GM18867 (cell line): ENCODE results near the gene LEFTY1.

ENCODE experiments used
- ATAC-seq: cut with Tn5 transposase; IDR thresholded peaks from one replicate; pipeline ENCODE4 v1.9.1; 2021; ENCODE audit warnings: mild to moderate bottlenecking, moderate library complexity; ENCODE audit not compliant: unreplicated experiment

LEFTY1 gene

DNA sequence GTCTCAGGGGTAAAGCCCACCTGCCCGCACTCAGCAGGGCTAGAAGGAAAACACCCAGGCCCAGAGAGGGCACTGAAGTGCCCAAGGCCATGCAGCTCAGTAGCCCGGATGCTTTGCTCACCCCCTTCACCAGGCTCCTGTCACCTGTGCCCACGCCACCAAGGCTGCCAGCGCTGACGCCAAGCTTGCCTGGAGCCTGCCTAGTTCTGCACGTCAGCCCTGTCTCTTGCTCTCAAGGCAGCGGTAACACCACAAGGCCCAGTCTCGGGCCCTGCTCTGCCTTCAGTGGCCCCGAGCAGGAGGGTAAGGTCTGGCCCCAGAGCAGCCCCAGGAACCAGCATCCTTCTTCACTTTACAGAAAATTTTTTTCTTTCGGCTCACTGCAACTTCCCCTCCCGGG, 14.5 kb downstream of the LEFTY1 start:
- no peak for ATAC-seq

DNA sequence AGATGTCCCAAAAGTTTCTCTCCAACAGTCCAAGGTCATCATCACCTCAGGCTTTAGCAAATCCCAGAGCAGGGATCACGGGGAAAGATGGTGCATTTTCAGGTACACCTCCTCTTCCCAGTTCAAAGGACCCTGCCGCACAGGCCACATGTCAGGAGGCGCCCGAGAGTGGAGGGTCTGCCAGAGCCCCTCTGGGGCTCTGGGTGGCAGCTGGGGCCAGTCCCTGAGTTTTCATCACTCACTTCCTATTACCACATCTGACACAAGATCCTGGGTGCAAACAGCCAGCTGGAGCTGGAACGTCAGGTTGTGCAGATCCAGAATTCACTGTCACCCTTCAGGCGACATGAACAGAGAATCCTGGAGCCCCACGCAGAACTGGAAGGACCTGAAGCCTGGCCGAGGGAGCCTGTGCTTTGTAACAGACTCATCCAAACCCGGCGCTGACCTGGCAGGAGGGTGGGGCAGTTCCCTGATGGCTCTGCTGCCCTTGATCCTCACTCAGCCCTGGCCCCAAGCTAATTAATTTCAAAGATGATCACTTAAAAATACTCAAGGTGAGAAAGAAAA, 15.6 kb downstream of the LEFTY1 start:
- ATAC-seq = no peak

DNA sequence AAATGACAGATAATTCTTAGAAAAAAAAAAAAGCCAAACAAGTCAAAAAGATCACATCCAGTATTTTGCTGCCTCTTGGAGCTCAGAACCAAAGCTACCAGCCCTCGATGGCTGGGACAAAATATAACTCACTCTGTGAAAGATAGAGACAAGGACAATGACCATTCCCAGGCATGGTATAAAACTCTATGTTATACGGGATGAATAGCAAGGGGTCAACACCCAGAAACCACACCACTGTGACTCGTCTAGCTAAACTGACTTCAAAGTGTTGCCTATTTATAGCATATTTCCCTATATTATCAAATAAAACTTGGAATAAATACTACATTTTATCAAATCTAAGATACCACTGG, 16.9 kb downstream of the LEFTY1 start:
- no peak for ATAC-seq

DNA sequence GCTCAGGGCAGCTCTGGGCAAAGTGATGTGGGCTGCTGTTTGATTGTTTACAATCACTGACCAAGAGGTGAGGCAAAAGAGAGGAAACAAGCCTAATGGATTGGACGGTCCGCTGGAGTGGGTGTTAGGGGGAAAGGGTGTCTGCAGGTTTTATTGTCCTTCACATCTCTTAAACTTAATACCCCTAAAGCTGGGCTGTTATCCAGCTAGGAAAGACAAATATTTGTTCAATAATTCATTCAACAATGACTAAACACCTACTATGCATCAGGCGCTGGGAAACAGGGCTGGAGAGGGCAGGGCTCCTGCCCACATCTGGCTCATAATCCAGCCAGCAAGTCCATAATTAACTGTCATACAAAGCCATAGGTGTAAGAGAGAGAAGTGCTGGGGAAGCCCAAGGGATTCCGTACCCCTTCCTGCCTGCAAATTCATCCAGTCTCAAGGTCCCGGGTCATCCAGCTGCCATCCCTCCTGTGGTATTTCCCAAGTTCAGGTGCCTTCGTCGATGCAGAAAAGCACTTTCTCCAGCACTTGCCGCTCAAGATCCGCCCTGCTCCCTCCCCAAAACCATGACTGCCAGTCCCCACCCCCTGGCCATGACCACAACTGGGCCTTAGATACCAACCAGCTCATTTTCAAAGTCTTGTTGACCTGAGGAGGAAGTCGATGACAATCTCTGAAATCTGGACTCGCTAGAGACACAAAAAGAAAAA, 17.4 kb downstream of the LEFTY1 start:
- ATAC-seq = no peak

DNA sequence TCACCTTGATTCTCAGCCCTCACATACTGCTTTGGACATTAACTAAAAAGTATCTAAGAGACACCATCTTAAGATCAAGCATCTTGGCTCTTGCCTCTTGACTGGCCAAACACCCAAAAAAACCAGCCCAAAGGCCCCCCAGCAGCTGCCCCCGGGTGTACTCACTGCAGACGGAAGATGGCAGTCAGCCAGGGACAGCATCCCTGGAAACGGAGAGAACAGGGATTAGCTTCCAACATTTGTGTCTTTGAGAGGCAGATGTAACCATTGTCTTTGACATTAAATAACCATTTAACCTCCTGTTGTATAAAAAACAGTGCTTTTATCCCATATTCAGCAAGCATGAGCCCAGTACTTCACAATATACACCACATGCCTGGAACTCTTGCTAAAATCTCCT, 18.0 kb downstream of the LEFTY1 start:
- ATAC-seq = no peak

DNA sequence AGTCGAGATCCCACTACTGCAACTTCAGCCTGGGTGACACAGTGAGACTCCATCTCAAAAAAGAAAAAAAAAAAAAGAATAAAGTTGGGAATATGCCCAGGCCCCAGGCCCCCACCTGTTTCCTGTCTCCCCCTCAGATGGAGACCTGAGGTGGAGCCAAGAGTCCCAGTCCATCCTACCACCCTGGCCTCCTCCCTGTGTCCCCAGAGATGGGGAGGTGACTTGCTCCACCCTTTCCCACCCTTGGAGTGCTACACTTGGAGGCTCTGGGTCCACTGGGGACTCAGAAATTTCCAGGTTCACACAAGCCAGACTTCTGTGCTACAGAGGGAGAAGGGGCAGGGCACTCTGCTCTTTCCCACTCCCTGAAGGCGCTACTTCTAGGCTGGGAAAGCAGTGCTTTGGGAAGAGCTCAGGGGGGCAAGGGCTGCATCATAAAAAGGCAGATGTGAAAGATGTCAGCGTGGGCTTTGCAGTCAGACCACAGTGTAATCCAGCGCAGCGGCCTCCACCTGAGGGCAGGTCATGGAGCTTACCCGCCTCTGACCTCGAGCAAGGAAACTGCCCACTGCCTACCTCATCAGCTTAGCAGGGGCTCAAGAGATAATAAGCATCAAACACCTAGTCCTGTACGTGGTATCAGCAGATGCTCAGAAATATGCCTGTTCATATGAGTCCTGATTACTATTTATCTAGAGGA, 20.2 kb downstream of the LEFTY1 start:
- no peak for ATAC-seq

DNA sequence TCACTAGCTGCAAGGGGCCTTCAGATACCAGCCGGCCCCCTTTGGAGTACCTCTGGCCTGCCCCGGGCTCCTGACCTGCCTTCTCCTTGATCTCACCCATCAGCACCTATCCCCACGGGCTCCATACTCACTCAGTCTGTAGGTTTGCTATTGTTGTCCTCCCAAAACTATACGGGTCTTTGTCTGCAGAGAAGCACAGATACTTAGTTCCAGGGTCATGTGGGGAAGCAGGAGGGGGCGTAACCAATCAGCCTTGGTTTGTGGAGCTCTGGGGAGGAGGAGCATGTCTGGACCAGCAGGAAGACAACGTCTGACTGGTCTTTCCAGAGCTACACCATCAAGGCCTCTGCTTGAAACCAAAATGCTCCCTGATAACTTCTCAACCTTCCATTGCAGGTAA, 22.0 kb downstream of the LEFTY1 start:
- no peak for ATAC-seq

DNA sequence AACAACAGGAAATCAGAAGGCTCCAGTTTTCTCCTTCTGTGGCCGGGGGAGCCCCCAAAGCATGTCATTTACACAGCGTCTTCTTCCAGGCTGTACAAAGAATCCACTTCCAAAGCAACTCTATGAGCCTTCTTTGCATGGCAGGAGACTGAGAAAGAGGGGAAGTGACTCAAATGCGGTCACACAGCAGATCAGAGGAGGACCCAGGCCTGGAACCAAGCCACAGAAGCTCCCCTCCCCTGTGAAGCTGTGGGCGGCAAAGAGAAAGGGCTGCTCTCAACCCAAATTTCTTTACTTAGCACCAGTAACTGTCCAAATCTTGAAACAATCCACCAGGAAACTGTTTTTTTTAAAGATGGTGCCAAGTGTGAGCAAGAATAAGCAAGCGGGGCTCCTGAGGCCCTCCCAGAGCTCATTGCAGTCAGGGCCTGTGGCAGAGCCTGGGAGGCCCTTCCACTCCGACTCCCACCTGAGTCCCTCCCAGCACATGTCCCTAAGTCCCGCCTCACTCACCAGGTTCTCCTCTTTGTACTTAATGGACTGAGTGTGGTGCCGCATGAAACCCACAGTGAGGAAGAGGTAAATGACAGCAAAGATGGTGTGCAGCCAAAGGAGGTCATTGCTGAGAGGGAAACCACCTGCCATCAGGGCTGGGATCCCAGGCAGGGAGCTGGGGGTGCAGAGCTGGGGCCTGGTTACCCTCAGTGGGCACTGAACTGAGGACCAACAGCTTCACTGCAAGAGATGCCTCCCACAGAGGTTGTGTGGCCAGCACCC, 22.7 kb downstream of the LEFTY1 start:
- ATAC-seq = no peak

DNA sequence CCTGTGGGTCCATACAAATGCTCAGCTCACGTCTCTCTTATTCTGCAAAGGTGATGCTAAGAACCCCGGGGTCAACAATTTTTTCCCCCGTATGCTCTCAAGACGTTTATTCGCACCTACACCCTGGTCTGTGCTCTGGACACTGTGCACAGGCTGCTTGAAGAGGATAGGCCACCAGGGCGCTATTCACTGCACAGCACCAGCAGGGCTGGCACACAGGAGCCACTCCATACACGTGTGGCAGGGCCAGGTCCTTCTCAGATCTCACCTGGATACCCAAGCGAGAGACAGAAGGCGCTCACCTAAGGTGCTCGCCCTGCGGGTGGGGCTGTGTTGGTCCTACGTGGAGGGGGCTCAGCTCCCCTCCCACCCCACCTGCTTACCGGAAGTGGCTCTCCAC, 23.4 kb downstream of the LEFTY1 start:
- ATAC-seq = no peak

DNA sequence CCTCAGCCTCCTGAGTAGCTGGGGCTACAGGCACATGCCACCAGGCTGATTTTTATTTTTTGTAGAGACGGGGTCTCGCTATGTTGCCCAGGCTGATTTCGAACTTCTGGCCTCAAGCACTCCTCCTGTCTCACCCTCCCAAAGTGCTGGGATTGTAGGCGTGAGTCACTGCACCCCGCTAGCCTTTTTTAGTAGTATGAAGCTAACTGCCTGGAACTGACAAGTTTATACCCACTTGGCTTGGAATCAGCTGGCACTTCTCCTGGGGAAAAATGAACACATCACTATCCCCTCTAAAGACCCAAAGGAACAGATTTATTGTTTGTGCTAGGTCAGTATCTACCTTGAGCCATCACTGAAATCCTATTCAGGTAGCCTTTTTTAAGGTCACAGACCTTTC, 25.8 kb downstream of the LEFTY1 start:
- ATAC-seq = no peak

DNA sequence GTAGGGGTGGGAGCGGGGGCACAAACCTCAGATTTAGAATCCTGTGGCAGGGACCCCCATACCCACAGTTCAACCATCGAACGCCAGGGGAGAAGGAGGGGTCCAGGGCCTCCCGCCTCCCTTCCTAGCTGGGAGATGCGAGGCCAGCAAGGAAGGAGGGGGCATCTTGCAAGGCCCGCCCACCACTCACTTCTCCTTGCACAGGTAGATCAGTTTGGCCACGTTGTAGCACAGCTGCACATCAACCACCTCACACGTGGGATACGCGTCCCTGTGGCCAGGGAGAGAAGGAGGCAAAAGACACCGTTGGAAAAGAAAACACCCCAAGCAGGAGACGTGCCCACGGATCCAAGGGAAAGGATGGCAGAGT, 26.4 kb downstream of the LEFTY1 start:
- no peak for ATAC-seq

DNA sequence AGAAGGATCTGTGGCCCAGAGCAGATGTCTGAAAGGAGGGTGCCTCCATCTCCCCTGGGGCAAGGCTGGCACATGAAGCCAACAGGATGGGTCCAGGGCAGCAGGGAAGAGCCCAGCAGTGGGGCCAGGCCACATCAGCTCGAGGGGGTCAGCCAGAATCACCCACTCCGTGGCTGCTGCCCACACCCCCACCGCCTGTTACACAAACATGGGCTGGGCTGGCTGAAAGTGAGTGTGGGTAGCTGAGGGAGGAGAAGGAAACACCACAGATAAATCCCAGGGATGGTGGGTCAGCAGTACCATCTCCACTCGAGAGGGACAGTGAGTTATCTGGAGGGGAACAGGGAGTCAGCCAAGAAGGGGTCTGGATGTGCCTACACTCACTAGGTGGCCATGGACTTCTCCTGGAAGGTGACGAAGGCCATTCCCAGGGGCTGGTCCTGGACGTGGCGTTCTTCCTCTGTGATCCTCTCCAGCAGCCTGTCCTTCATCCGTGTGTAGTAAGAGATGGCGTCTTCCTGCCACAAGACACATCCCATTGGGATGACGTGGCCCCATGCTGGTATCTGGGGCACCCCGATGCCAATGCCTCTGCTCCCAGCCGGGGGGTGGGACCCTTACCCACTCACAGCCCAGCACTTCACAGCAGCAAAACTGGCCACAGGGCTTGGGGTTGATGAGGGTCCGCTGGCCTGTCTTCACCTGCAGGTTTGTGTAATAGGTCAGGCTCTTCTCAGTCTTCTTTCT, 26.9 kb downstream of the LEFTY1 start:
- no peak for ATAC-seq

DNA sequence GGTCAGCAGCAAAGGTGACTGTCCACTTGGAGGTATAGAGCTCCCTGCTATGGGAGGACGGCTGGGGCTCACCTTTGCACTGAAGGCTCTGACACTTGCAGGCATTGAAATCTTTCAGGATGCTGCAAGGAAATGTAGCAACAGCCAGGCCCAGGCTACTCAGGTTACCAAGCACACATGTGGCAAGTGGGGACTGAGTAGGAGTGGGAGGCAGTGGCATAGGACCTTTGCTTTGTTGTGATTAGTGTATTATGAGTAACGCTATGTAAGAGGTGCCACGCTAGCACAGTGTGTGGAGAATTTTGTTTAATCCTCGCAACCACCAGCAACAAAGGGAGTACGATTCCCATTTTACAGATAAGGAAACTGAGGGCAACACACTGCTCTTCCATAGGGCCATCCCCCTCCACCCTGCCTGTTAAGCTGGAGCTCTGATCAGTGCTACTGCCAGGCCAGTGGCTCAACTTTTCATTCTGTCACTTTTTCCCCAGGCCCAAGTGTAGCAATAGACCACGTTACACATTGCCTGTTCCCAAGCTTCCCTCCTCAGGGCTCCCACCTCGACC, 28.0 kb downstream of the LEFTY1 start:
- no peak for ATAC-seq

DNA sequence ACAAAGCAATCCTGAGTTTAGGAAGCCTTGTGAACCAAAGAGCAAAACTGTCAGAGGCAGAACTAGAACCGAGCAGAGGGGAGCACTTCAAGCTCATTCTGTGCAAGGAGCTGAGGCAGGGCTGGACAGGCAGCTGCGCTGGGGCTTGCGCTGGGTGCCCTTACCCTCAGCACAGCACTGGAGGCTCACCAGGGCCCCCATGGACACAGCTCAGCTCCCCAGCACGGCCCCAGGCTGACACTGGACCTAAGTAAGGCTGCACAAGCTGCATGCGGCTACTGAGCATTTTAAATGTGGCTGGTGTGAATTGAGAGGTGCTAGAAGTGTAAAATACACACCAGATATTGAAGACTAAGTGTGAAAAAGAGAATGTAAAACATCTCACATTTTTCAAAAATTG, 28.8 kb downstream of the LEFTY1 start:
- ATAC-seq = no peak

DNA sequence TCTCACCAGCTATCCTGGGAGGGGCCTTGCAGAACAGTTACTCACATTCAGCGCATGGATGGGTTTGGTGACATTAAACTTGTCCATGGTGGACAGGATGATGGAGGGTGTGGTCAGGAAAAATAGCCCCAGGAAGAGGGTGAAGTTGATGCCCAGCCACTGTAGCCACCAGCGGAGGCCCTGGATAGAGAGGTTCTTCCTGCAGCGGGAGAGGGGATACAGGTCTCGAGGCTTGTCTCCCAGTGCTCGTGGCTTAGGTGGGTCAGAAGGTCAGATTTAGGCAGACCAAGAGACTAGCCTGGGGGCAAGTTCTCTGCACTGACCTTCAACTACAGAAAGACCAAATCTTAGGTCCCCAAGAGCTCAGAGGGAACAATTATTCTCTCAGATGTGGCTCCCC, 29.8 kb downstream of the LEFTY1 start:
- no peak for ATAC-seq

DNA sequence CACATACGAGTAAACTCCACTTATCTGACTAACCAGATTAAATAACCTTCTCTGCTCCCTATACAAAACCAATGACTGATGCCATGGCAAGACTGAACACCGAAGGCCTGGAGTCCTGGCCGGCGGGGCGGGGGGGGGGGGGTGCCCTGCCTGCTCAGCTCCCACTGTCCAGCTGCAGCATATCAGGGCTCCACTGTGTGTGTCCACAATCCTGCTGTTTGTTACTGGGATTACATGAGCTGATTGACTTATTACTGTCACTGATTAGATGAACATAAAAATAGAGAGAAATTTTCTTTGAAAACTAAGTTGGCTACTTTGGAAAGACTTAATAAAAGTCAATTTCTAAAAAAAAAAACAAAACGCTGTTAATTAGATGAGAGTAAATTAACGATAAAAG, 31.7 kb downstream of the LEFTY1 start:
- no peak for ATAC-seq

DNA sequence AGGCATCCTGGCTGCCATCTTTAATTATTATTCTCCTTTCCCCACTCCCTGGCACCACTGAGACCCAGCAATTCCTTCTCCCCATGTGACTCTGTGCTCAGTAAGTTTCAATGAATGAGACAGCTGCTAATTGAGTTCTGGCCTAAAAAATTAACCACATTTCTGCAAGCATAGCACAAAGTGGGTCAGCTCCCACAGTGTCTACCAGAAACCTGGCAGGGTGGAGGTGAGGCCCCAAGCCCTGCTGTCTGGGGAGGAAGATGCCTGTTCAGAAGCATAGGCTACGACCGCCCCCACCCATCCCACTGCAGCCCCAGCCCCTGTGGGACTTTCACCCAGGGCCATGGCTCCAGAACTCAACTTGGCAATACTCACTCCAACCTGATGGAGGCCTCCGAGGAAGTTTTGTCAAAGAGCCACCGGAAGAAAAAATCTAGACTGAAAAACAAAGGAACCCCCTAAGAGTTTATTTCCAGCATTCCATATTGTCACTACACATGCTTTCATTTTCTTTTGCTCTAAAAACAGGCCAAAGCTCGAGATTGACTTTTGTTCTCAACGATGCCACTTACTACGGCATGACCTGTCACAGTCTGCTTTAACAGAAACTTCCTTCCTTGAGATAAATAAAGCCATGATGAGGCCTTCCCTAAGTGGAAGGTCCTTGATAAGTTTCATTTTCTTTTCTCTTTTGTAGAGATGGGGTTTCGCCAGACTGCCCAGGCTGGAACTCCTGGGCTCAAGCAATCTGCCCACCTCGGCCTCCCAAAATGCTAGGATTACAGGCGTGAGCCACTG, 33.2 kb downstream of the LEFTY1 start:
- ATAC-seq = no peak

DNA sequence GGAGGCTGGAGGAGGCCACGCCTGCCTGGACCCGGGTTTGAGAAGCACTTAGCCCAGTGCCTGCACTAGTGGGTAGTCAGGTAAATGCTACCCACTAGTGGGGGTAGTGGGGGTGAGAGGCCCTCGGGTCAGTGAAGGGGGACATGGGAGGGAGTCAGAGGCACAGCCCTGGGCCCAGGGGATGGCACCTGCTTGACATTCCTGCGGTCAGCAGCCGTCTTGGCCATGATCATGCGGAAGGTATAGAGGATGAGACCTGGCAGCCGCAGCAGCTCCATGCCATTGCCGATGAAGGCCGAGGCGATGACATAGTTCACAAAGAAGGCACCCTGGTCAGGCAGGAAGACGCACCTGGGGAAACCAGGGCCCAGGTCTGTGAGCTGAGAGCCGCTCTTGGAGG, 35.5 kb downstream of the LEFTY1 start:
- no peak for ATAC-seq

DNA sequence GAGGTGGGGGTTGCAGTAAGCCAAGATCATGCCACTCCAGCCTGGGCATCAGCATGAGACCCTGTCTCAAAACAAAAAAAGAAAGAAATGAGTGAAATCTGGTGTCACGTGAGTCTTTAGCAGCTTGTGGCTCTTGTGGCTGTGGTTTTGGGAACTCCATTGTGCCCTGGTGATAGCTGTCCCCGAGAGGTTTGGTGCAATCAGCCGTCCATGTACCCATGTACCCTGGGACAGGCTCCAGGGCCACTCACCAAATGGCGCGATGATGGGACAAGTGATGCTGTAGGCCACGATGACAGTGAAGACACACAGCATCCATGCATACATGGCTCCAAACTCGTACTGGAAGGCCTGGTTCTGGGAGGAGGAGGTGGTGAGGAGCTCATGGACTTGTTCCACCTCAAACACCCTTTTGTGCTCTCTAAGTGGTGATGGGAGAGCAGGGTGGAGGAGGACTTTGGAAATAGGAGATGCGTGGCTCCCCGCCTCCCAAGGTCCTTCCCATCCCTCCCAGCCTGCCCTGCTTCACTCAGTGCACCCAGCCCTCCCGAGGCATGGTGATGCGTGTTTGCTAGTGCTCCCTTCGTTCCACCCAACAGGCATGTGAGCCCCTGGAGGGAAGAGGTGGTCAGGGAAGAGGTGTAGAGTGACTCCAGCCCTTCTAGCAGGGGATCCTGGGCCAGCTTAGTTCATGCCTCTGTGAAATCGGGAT, 36.4 kb downstream of the LEFTY1 start:
- no peak for ATAC-seq
